Left lung (tissue), 10 donors: Measurements from ENCODE around the gene FDX1. TPM values are rescaled to one million over a fixed set of nuclear protein-coding genes. Genes with fewer than 3 reads are reported as not detected.

Source experiments
- ATAC-seq: fragments of 200-7000 bp; cut with Tn5 transposase; one replicate; pipeline ENCODE4 v1.9.1; 2020; ENCODE audit warnings: moderate library complexity
- DNase-seq, 4 donors: peaks; one replicate each; pipeline ENCODE4 v3.0.0-alpha.2; 2013 to 2020
- H3K27ac ChIP-seq, 2 donors: fragments of 200-600 bp; sonication (generic) in 1 of 2; one replicate each; pipeline versions ENCODE4 v1.5.0 to v1.8.0; 2020 to 2021
- H3K27me3 ChIP-seq, 2 donors: fragments of 200-600 bp; sonication (generic) in 1 of 2; one replicate each; pipeline versions ENCODE4 v1.5.0 to v1.8.0; 2020 to 2021
- H3K36me3 ChIP-seq, 2 donors: fragments of 200-600 bp; sonication (generic) in 1 of 2; one replicate each; pipeline versions ENCODE4 v1.5.0 to v1.8.0; 2020 to 2021
- H3K4me1 ChIP-seq, 2 donors: fragments of 200-600 bp; one replicate each; pipeline ENCODE4 v1.8.0; 2021
- H3K4me3 ChIP-seq, 2 donors: fragments of 200-600 bp; sonication (generic) in 1 of 2; one replicate each; pipeline versions ENCODE4 v1.5.0 to v1.8.0; 2020 to 2021; ENCODE audit warnings: mild to moderate bottlenecking in 1 of 2
- H3K9me3 ChIP-seq, 2 donors: fragments of 200-600 bp; sonication (generic) in 1 of 2; one replicate each; pipeline versions ENCODE4 v1.5.0 to v1.8.0; 2020 to 2021
- CTCF ChIP-seq, 2 donors: fragments of 200-600 bp; sonication (generic) in 1 of 2; IDR thresholded peaks; one replicate each; pipeline versions ENCODE4 v1.5.0 to v1.8.0; 2021; ENCODE audit warnings: antibody characterized with exemption in 2 of 2
- intact Hi-C, 2 donors: fragments of 100-400 bp; cut with DNase I; formaldehyde crosslinking; loops; one replicate each; pipeline versions ENCODE4 v1.11.2 to v1.14.2; 2022
- polyA plus RNA-seq, 6 donors: library from polyadenylated mRNA; unstranded; fragments of 120-200 nt; gene quantifications; one replicate each; pipeline ENCODE4 v1.2.1, GENCODE V29; 2013; ENCODE audit not compliant: insufficient read length in 6 of 6
- total RNA-seq, 2 donors: library from RNA; stranded (reverse); fragmentation: NEBNext Ultra II Directional; extraction: Animal tissue kit (Norgen Biotek cat#: 25700); gene quantifications; one replicate each; pipeline ENCODE4 v1.2.1, GENCODE V29; 2021
- donor health status: DM: no; HTN: yes; CAD: no.
- donor health status: DM: no; HTN: no; CAD: no.

FDX1 gene
- total and polyA plus RNA-seq, 8 donors: 16.0 to 19.0 (median 16.7) TPM

- Histone ChIP-seq H3K27me3 (no peaks in the 10 kb centered on the region), H3K4me3 (no peak overlapping the region), H3K27ac (no peak overlapping the region), H3K9me3 (no peaks in the 10 kb centered on the region), H3K4me1 (peaks cover 0 to 6% of the 10 kb centered on the region in 2 donors), H3K36me3 (peaks cover 0 to 13% of the 10 kb centered on the region in 2 donors)
- intact Hi-C loops: no loop called here
- TF ChIP-seq CTCF (IDR thresholded peaks at IDR 0.05): no peak
- DNase-seq (no peak), ATAC-seq (no peak)
Observed at GRCh38 chr11:110468121-110468520, 38.4 kb downstream of the FDX1 start.

- Histone ChIP-seq H3K4me3 (no peak overlapping the region), H3K27ac (no peak overlapping the region), H3K27me3 (no peaks in the 10 kb centered on the region), H3K36me3 (peaks cover 0 to 3% of the 10 kb centered on the region in 2 donors), H3K9me3 (no peaks in the 10 kb centered on the region), H3K4me1 (peaks cover 0 to 6% of the 10 kb centered on the region in 2 donors)
- DNase-seq (peak in 2 of 4 donors; percentile 54 to 71), ATAC-seq (no peak)
- TF ChIP-seq CTCF (IDR thresholded peaks at IDR 0.05): no peak
- intact Hi-C loops: no loop called here
Observed at GRCh38 chr11:110469127-110469526, 39.4 kb downstream of the FDX1 start.

- Histone ChIP-seq H3K27ac (peak overlapping the region in 1 of 2 donors; percentile 23), H3K4me1 (peaks cover 3 to 6% of the 10 kb centered on the region in 2 donors), H3K36me3 (no peaks in the 10 kb centered on the region), H3K4me3 (no peak overlapping the region), H3K9me3 (no peaks in the 10 kb centered on the region), H3K27me3 (no peaks in the 10 kb centered on the region)
- intact Hi-C loops: no loop called here
- TF ChIP-seq CTCF (IDR thresholded peaks at IDR 0.05): no peak
- ATAC-seq (no peak), DNase-seq (no peak)
Observed at GRCh38 chr11:110470716-110471115, 41.0 kb downstream of the FDX1 start.

- Histone ChIP-seq H3K4me1 (peaks cover 3 to 6% of the 10 kb centered on the region in 2 donors), H3K9me3 (no peaks in the 10 kb centered on the region), H3K36me3 (no peaks in the 10 kb centered on the region), H3K27ac (peak overlapping the region in 1 of 2 donors; percentile 23), H3K27me3 (no peaks in the 10 kb centered on the region), H3K4me3 (no peak overlapping the region)
- DNase-seq (peak in 2 of 4 donors; percentile 64 to 65), ATAC-seq (peak; percentile 27)
- TF ChIP-seq CTCF (IDR thresholded peaks at IDR 0.05): no peak
- intact Hi-C loops: no loop called here
Observed at GRCh38 chr11:110471371-110471770, 41.6 kb downstream of the FDX1 start.

GRCh38 chr11:110472858-110473257 lies 43.1 kb downstream of the FDX1 start:
- ATAC-seq: no peak
- no peak overlapping the region for H3K4me3 ChIP-seq
- no peaks in the 10 kb centered on the region for H3K36me3 ChIP-seq
- H3K27ac ChIP-seq: no peak overlapping the region
- DNase-seq: no peak
- H3K4me1 ChIP-seq: peaks cover 3 to 6% of the 10 kb centered on the region in 2 donors
- no peak for TF ChIP-seq CTCF (IDR thresholded peaks at IDR 0.05)
- no peaks in the 10 kb centered on the region for H3K9me3 ChIP-seq
- H3K27me3 ChIP-seq: no peaks in the 10 kb centered on the region
- intact Hi-C loops: no loop called here
